ENCODE data around the gene POMT2.

GRCh38 chr14:77313371-77313770 lies 7.3 kb downstream of the POMT2 start:
- no peak for TF ChIP-seq POLR2A (IDR thresholded peaks at IDR 0.05)
- no peak for TF ChIP-seq CTCF (IDR thresholded peaks at IDR 0.05)

Data from heart left ventricle (tissue), 13 donors.